Sigmoid colon (tissue), 4 donors: Measurements from ENCODE around the gene EPHB1.

Source experiments
- CTCF ChIP-seq, 4 experiments: fragments of 450-650 bp in 3 of 4; fragments of 200-600 bp in 1 of 4; IDR thresholded peaks; one replicate each; pipeline ENCODE4 v1.5.1; 2016 to 2019; ENCODE audit warnings: antibody characterized with exemption in 4 of 4, mild to moderate bottlenecking in 3 of 4, moderate library complexity in 2 of 4
- EP300 ChIP-seq, 4 donors: sonication (generic); formaldehyde crosslinking; IDR thresholded peaks; one replicate each; pipeline ENCODE4 v1.6.1; 2017; ENCODE audit warnings: antibody characterized with exemption in 4 of 4
- POLR2A ChIP-seq, 2 donors: fragments of 450-650 bp; IDR thresholded peaks; one replicate each; pipeline ENCODE4 v1.6.1; 2016; ENCODE audit warnings: antibody characterized with exemption in 2 of 2, mild to moderate bottlenecking in 2 of 2, moderate library complexity in 2 of 2

- TF ChIP-seq POLR2A (IDR thresholded peaks at IDR 0.05) = no peak
- no peak for TF ChIP-seq CTCF (IDR thresholded peaks at IDR 0.05)
- no peak for TF ChIP-seq EP300 (IDR thresholded peaks at IDR 0.05)
Measured at GRCh38 chr3:134928819-134929218, 133.8 kb downstream of the EPHB1 start.
